Uterus (tissue), 4 donors: ENCODE results near the gene DNAJC30. TPM values are rescaled to one million over a fixed set of nuclear protein-coding genes. Genes with fewer than 3 reads are reported as not detected.

Source experiments
- DNase-seq, 2 donors: peaks; one replicate each; pipeline ENCODE4 v3.0.0-alpha.2; 2019 to 2020
- H3K27ac ChIP-seq, 2 donors: fragments of 200-600 bp; sonication (generic); 1 replicate in 1 of 2; 2 replicates in 1 of 2; pipeline ENCODE4 v1.5.1; 2016 to 2018
- H3K27me3 ChIP-seq, 2 donors: fragments of 200-600 bp; sonication (generic); one replicate each; pipeline ENCODE4 v1.5.1; 2018 to 2019; ENCODE audit warnings: control low read depth in 1 of 2
- H3K36me3 ChIP-seq, 2 donors: fragments of 200-600 bp; sonication (generic); one replicate each; pipeline ENCODE4 v1.5.1; 2019; ENCODE audit warnings: control low read depth in 1 of 2
- H3K4me1 ChIP-seq, 2 donors: fragments of 200-600 bp; sonication (generic); one replicate each; pipeline ENCODE4 v1.5.1; 2018 to 2019; ENCODE audit warnings: control low read depth in 1 of 2
- H3K4me3 ChIP-seq, 2 donors: fragments of 200-600 bp; sonication (generic); 1 replicate in 1 of 2; 2 replicates in 1 of 2; pipeline ENCODE4 v1.5.1; 2018 to 2019; ENCODE audit warnings: mild to moderate bottlenecking in 1 of 2
- H3K9me3 ChIP-seq, 2 donors: fragments of 200-600 bp; sonication (generic); one replicate each; pipeline ENCODE4 v1.5.1; 2019; ENCODE audit warnings: control low read depth in 1 of 2
- CTCF ChIP-seq, 4 experiments: fragments of 200-600 bp in 2 of 4; fragments of 450-650 bp in 2 of 4; sonication (generic) in 2 of 4; IDR thresholded peaks; one replicate each; pipeline ENCODE4 v1.5.1; 2016 to 2019; ENCODE audit warnings: antibody characterized with exemption in 4 of 4, mild to moderate bottlenecking in 2 of 4, moderate library complexity in 1 of 4
- POLR2A ChIP-seq, 2 donors: fragments of 450-650 bp; IDR thresholded peaks; one replicate each; pipeline ENCODE4 v1.6.1; 2016; ENCODE audit warnings: antibody characterized with exemption in 2 of 2, mild to moderate bottlenecking in 1 of 2, moderate library complexity in 1 of 2
- intact Hi-C: fragments of 100-400 bp; cut with DNase I; formaldehyde crosslinking; loops from one replicate; pipeline ENCODE4 v1.15.1; 2023; ENCODE audit warnings: low total_unique reads
- total RNA-seq, 4 donors: library from RNA; depleted of rRNA in 3 of 4; stranded (reverse); fragments of >200 nt in 3 of 4; gene quantifications; one replicate each; pipeline versions ENCODE4 v1.1.0 to v1.2.4, GENCODE V29; 2014 to 2023
- donor health status: DM: yes; HTN: yes; CAD: no.

DNAJC30 gene
- total RNA-seq: 10 to 100 TPM in 1 of 4 donors, 1 to 10 TPM in 2, under 1 TPM in 1; 0.29 to 14.1 (median 3.3) TPM

- no peaks in the 10 kb centered on the region for H3K36me3 ChIP-seq
- H3K27ac ChIP-seq: peak within 1 kb of the TSS; percentile 30 to 76
- TF ChIP-seq CTCF (IDR thresholded peaks at IDR 0.05): peak in 3 of 4 experiments; percentile 8 to 23 (median 11)
- peak; percentile 44 to 50 for TF ChIP-seq POLR2A (IDR thresholded peaks at IDR 0.05)
- peak within 1 kb of the TSS; percentile 70 to 81 for H3K4me3 ChIP-seq
- intact Hi-C loops: no loop called here
- no peaks in the 10 kb centered on the region for H3K27me3 ChIP-seq
- DNase-seq: peak; percentile 96 to 99
- H3K4me1 ChIP-seq: peaks cover 0 to 16% of the 10 kb centered on the region in 2 donors
- no peaks in the 10 kb centered on the region for H3K9me3 ChIP-seq
These were observed at the start of gene DNAJC30, which contains the start of gene BUD23 for GRCh38 chr7:73683056-73683787. Gene DNAJC30, minus strand, starts transcription at chr7:73683453. Its CDS starts 30 bp downstream, at chr7:73683423. Gene BUD23, plus strand, starts transcription at chr7:73683597. Its CDS starts 29 bp downstream, at chr7:73683626.

- Histone ChIP-seq H3K27me3 (no peaks in the 10 kb centered on the region), H3K36me3 (no peaks in the 10 kb centered on the region), H3K4me1 (no peaks in the 10 kb centered on the region), H3K9me3 (no peaks in the 10 kb centered on the region), H3K27ac (no peak overlapping the region), H3K4me3 (no peak overlapping the region)
- no peak for DNase-seq
- TF ChIP-seq CTCF (IDR thresholded peaks at IDR 0.05) (no peak), POLR2A (IDR thresholded peaks at IDR 0.05) (no peak)
- intact Hi-C loops: no loop called here
These were observed 49.1 kb upstream of the DNAJC30 start for GRCh38 chr7:73732397-73732796.

- no peaks in the 10 kb centered on the region for H3K36me3 ChIP-seq
- DNase-seq: no peak
- no peak overlapping the region for H3K4me3 ChIP-seq
- no peak overlapping the region for H3K27ac ChIP-seq
- no peaks in the 10 kb centered on the region for H3K4me1 ChIP-seq
- intact Hi-C loops: no loop called here
- H3K27me3 ChIP-seq: no peaks in the 10 kb centered on the region
- no peaks in the 10 kb centered on the region for H3K9me3 ChIP-seq
- TF ChIP-seq CTCF (IDR thresholded peaks at IDR 0.05) (no peak), POLR2A (IDR thresholded peaks at IDR 0.05) (no peak)
These were observed 47.2 kb upstream of the DNAJC30 start for GRCh38 chr7:73730485-73730884.

- intact Hi-C loops: no loop called here
These were observed 45.3 kb upstream of the DNAJC30 start for GRCh38 chr7:73728551-73728950.

More at GRCh38 chr7:73728551-73728950, 45.3 kb upstream of the DNAJC30 start:
- H3K36me3 ChIP-seq: no peaks in the 10 kb centered on the region
- no peak for DNase-seq
- no peaks in the 10 kb centered on the region for H3K4me1 ChIP-seq
- no peaks in the 10 kb centered on the region for H3K27me3 ChIP-seq
- no peak for TF ChIP-seq CTCF (IDR thresholded peaks at IDR 0.05)
- no peak for TF ChIP-seq POLR2A (IDR thresholded peaks at IDR 0.05)
- no peak overlapping the region for H3K4me3 ChIP-seq
- no peak overlapping the region for H3K27ac ChIP-seq
- no peaks in the 10 kb centered on the region for H3K9me3 ChIP-seq
